Measurements from ENCODE around the gene RIPK1.
"Not testable (repeated sequence)": the region's sequence is repeated elsewhere in the genome, so short reads cannot be mapped to it uniquely, and the experiment has no call there.

- TF ChIP-seq CTCF (IDR thresholded peaks at IDR 0.05; ENCODE audit: insufficient read depth, low read length, poor library complexity, severe bottlenecking); EZH2phosphoT487 (conservative IDR thresholded peaks at IDR 0.05; ENCODE audit: low read length): not testable (repeated sequence)
Measured at GRCh38 chr6:3055158-3055499, 13.2 kb upstream of the RIPK1 start.

All from SU-DHL-6 (cell line).